GM12874 (cell line): Measurements from ENCODE around the gene BACE2.

Experiments used
- TF ChIP-seq, protein P1 (sequence below): IDR thresholded peaks from 2 replicates; pipeline ENCODE4 v1.5.1; 2011; ENCODE audit warnings: low read depth, mild to moderate bottlenecking, control low read depth, low read length, moderate library complexity; ENCODE audit not compliant: insufficient read depth

BACE2 gene

DNA sequence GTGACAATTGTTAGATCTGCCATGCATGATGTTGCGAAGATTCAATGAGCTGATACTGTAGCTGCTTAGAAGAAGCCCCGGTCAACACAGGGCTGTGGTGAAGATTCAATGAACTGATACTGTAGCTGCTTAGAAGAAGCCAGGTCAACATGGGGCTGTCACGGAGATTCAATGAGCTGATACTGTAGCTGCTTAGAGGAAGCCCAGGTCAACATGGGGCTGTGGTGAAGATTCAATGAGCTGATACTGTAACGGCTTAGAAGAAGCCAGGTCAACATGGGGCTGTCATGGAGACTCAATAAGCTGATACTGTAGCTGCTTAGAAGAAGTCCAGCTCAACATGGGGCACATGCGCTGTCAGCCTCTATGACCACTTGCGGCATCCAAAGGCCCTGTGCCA, 18.8 kb upstream of the BACE2 start:
- TF ChIP-seq, protein P1, sequence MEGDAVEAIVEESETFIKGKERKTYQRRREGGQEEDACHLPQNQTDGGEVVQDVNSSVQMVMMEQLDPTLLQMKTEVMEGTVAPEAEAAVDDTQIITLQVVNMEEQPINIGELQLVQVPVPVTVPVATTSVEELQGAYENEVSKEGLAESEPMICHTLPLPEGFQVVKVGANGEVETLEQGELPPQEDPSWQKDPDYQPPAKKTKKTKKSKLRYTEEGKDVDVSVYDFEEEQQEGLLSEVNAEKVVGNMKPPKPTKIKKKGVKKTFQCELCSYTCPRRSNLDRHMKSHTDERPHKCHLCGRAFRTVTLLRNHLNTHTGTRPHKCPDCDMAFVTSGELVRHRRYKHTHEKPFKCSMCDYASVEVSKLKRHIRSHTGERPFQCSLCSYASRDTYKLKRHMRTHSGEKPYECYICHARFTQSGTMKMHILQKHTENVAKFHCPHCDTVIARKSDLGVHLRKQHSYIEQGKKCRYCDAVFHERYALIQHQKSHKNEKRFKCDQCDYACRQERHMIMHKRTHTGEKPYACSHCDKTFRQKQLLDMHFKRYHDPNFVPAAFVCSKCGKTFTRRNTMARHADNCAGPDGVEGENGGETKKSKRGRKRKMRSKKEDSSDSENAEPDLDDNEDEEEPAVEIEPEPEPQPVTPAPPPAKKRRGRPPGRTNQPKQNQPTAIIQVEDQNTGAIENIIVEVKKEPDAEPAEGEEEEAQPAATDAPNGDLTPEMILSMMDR, result no peak

DNA sequence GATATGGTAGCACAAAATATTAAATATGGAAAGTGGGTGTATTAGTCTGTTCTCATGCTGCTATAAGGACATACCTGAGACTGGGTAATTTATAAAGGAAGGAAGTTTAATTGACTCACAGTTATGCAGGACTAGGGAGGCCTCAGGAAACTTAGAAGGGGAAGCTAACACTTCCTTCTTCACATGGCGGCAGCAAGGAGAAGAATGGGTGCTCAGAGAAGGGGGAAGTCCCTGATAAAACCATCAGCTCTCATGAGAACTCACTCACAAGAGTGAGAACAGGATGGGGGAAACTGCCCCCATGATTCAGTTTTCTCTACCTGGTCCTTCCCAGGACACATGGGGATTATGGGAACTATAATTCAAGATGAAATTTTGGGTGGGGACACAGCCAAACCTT, 15.8 kb upstream of the BACE2 start:
- TF ChIP-seq, protein P1, result no peak

DNA sequence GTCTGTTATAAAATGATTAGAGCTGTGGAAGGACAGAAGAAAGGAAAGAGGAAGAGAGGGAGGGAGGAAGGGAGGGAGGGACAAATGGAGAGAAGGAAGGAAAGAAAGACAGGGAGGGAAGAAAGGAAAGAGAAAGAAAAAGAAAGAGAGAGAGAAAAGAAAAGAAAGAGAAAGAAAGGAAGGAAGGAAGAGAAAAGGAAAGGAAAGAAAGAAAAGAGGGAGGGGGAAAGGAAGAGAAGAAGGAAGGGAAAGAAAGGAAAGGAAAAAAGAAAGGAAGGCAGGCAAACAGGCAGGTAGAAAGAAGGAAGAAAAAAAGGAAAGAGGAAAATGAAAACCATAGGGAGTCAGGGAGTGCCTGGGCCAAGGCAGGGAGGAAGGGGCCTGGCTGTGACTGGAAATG, 14.5 kb upstream of the BACE2 start:
- TF ChIP-seq, protein P1, result no peak

DNA sequence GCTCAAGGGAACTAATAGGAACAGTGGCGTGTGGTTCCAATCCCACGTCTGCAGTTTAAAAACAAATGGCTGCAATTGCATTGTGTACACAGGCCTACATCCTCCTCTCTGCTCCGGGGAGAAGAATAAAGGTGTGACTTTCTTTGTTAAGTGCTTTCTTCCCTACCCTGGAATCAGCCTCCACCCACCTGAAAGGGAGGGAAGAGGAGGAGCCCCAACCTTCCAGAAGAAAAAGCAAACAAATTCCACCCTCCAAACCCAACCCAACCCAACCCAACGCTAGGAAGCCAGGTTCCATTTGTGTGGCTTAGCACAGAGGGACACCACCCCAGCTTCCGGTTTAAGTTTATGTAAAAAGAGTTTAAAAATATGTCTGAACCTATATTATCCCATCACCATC, 11.8 kb upstream of the BACE2 start:
- TF ChIP-seq, protein P1, result no peak

DNA sequence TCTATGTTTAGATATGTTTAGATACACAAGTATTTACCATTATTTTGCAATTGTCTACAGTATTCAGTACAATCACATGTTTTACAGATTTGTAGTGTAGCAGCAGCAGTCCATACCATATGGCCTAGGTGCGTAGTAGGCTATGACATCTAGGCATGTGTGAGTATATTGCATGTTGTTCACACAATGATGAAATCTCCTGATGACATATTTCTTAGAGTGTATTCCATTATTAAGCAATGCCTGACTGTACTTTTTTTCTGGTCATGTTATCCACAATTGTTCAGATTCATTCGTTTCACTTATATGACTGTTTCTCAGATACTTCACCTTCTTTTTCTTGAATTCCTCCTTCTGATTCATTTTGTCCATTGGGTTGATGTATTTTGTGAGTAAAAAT, 9.9 kb upstream of the BACE2 start:
- TF ChIP-seq, protein P1, result no peak

DNA sequence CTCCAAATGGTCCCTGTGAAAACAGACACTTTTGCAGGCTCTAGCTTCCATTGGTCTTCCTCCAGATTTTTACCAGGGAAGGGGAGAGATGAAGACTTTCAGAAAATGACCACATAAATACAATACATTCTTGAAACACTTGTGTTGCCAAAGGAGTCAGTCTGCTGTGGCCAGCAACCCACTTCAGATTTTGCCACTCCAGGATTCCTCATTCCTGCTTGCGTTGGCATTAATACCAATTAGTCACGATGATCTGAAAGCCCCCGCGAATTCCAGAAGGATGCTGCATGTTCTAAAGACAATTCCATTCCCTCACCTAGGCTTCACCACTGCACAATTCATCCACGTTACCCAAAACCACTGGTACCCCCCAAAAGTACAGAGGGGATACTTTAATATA, 7.9 kb upstream of the BACE2 start:
- TF ChIP-seq, protein P1, result no peak

DNA sequence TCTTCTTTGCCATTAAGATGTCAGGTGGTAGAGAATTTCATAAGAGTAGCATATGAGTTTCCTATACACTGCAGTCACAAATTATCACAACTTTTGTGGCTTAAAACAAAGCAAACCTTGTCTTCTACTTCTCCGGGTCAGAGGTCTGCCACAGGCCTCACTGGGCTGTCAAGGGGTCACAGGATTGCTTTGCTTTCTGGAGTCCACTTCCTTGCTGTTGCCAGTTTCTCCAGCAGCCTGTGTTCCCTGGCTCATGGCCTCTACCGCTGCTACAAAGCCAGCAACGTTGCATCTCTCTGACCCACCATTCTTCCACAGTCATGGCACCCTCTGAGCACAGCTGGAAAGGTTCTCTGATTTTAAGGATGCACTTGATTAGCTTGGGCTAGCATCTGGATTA, 6.5 kb upstream of the BACE2 start:
- TF ChIP-seq, protein P1, result no peak

DNA sequence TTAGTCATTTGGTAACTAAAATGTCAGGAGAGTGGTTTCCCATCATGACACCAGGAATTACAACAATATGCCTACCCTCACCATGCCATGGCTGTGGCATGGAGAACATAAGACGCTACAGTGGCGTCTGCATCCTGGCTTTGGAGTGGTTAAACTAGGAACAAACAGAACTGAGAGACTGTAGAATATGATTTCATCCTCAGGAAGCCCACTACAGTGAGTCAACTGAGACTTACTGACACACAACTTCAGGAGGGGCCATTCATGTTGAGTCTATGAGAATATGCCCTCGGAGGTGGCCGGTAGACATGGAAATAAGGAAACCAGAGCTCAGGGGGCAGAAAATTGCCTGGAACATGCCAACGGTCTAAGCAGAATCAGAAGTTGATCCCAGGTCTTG, 5.9 kb upstream of the BACE2 start:
- TF ChIP-seq, protein P1, result no peak
